Activated CD8-positive, alpha-beta memory T cell treated with anti-CD3 and anti-CD28 coated beads for 24 hours (primary cell): ENCODE measurements around the gene C6.
"Not testable (repeated sequence)": the region's sequence is repeated elsewhere in the genome, so short reads cannot be mapped to it uniquely, and the experiment has no call there.

Experiments used
- DNase-seq: peaks from one replicate; pipeline ENCODE4 v3.0.0-alpha.2; 2020

Gene C6

DNA sequence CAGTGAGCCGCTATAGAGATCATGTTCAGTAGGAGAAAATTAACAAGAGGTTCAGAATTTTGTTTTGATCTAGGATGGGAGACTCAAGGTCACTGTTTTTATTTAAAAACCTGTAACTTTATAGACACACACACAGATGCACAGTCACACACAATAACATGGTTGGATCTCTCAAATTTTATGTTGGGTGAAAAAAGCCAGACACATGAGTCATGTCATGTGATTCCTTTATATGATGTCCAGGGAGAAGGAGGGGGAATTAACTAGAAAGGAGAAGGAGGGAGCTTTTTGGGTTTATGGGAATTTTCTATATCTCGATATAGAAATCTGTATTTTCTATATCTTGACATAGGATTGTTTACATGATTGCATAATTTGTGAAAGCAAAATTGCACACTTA is 17.1 kb downstream of the C6 start:
- no peak for DNase-seq

DNA sequence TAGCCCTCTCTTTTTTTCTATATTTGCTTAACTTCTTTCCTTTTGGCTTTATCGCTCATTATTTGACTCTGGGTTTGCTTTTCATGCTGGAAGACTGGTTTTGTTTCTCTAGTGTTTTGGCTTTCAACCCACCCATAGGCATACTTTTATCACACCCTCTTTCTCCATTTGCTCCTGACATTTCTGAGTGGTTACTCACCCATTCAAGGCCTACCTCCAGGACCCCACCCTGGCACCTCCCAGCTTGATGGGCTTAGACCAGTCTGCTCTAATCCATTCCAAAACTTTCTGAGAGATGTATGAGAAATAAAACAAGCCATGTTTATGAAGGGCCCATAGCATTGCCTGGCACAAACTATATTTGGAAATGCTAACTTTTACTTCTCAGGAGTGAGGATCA is 18.1 kb downstream of the C6 start:
- no peak for DNase-seq

DNA sequence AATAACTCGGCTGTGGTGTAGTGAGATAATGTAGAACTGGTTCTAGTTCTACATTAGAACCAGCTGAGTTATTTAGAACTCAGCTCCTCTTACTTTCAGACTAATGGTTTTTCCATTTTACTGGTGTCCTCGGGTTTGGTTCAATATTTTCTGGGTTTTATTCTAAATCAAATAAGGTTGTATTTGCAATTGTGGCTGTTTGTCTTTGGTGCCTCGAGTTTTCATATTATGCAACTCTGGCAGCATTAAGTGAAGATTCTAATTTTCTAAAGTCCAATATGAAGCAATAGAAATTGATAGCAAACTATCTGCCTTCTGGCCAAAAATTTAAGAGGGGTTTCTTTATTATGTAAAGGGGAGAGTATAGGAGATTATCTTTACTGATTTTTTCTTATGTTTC is 19.0 kb downstream of the C6 start:
- no peak for DNase-seq

DNA sequence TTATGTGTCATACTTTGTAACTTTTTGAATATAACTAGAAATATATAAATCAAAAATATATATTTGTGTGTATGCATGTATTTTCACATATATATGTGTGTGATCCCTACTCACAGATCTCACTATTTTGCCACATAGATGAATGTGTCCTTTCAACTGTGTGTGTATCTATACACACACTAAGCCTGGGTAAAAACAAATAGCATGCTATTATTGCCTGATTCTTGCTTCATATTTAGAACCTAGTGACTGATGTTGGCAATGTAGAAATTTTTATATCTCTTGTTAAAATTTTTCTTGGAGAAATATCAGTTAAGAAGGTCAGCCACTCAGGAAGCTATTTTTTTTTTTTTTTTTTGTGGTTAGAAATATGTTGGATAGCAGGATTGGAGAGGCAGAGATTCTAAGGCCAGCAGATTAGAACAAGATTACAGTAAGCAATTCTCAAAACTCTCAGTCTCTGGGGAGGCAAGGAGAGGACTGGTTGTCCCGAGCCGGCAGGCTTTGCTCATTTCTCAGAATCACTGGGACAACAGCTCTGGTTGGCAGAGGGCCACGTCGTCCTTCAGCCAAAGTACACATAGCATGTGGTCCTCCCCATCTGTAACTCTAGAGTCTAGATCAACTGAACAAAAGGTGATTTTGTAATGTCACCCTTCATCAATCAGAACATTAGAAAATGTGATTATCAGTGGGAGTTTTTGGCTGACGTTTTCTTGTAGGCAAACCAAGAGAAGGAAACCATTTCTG is 19.7 kb downstream of the C6 start:
- no peak for DNase-seq

DNA sequence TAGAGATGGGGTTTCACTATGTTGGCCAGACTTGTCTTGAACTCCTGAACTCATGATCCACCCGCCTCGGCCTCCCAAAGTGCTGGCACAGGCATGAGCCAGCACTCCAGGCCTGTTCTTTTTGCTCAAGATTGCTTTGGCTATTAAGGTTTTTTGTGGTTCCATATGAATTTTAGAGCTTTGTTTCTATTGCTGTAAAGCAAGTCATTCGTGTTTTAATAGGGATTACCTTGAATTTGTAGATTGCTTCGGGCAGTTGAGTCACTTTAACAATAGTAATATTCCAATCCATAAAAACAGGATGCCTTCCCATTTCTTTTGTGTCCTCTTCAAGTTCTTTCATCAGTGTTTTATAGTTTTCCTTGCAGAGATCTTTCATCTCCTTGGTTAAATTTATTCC is 22.1 kb downstream of the C6 start:
- no peak for DNase-seq

DNA sequence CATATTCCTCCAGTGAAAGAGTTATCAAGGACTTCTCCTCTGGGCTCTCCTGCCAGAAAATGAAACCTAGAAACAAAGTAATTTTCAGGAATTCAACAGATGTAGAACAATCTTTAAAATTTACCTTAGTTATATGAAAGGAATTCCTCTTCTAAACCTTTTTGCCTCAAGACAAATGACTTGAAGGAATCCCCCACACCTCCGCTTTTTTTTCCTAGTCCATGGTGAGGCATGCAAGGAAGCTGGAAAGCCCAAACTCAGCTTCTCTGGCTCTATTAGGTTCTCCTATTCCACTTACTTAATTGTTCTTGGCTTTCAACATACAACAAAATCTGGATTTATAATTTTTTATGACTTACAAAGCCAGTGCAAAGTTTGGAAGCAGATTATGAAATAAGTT is 27.2 kb downstream of the C6 start:
- DNase-seq, result no peak

DNA sequence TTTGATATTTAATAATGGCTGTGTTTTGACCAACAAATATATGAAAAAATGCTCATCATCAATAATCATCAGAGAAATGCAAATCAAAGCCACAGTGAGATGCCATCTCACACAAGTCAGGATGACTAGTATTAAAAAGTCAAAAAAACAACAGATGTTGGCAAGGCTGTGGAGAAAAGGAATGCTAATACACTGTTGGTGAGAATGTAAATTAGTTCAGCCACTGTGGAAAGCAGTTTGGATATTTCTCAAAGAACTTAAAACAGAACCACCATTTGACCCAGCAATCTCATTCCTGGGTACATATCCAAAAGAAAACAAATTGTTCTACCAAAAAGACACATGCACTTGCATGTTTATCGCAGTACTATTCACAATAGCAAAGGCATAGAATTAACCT is 30.0 kb downstream of the C6 start:
- not testable (repeated sequence) for DNase-seq

DNA sequence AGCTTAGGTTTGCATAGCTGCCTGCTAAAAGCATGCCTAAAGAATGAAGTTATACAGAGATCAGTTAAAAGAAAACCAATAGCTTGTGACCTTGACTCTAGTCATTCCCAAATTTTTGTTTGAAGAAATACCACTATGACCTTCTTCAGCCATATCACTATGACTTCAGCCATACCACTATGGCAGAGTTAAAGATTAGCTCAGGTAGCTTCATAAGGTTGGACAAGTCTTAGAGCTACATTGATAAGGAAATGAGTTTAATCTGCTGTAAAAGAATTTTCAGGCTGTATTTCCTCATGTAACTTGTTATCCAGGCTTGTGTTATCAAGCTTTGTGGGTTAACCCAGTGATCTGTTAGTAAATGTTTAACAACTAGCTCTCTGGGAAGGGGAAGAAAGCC is 30.7 kb downstream of the C6 start:
- DNase-seq, result no peak

DNA sequence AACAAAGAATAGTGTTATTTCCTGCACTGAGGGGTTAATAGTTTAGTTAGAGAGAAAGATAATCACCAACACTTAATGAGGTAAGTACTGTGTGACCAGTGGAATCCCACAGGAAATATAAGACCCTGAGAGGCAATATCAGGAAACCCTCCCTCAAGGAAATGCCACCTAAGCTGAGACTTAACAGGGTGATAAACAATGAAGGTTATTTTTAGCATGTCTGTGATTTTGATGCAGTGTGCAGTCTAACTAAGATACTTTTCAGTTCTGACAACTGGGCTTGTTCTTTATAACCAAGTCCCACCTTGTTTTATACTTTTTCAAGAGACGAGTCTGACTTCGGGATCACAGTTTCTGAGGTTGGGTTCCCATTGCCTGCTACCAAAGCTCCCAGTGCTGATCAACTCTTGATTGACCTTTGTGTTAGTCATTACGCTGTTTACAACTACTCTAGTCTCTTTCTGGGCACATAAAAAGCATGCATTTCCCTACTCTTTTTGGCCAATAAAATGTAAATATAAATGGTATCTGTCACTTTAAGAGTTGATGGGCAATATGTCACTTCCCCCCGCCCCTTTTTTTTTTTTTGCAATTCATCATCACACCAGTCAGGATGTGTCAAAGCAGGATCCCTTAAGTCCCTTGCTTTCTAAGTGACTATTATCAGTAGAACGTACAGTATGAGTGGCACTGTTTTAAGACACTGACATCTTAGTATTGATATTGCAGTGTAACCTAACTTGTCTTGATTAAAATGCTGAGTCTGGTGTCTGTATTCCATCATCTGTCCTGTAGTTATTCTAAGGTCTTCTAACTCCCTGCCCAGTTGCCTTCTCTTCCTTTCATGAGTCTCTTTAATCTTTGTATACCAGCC is 31.4 kb downstream of the C6 start:
- DNase-seq, result no peak

DNA sequence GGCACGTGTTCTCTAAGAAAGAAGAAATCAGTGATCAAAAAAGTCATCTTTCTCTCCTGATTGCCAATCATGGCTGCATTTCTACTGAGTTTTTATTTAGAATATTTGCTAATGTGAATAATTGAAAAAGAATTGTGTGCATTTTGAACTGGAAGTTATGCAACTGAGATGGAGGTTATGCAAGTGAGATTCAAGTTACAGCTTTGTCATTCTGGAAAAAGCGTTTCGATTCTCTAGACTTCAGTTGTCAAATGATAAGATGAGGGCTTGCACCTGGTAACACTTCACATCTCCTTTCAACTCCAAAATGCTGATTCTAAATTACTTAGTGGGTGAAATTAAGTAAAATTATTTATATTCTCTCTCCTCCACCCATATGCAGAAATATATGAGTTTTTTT is 36.4 kb downstream of the C6 start:
- no peak for DNase-seq

DNA sequence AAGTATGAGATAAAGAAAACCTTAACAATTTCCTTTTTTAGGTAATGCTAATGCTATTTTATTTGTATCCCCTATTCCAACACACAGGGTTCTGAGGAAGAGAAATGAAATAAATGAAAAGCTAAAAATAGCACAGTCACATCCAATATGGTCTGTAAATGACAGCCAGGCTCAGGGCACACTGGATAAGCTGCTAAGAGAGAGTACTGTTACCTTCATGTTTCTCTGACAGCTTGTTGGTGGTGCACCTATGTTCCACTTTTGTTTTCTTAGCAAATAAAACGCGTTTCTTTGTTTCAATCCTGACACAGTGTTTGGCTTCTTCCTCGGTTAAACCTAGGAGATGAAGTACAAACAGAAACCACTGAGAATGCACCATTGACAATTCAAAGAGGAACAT is 41.3 kb downstream of the C6 start:
- DNase-seq, result no peak

DNA sequence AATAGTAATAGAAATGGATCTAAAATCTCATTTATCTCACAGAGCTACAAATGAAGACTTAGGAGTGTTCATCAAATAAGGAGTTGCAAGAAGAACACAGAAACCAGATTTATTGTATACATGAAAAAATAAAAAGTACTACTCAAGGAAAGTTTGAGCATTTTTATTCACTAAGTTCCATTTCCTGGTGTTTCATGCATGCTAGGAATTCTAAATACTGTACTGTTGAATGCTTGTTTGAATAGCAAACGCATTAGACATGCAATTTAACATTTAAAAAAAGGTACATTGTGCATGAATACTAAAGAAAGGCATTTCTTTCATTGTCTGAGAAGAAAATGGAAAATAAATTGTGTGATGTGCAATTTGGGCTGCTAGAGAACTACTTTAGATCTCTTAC is 52.1 kb downstream of the C6 start:
- no peak for DNase-seq

DNA sequence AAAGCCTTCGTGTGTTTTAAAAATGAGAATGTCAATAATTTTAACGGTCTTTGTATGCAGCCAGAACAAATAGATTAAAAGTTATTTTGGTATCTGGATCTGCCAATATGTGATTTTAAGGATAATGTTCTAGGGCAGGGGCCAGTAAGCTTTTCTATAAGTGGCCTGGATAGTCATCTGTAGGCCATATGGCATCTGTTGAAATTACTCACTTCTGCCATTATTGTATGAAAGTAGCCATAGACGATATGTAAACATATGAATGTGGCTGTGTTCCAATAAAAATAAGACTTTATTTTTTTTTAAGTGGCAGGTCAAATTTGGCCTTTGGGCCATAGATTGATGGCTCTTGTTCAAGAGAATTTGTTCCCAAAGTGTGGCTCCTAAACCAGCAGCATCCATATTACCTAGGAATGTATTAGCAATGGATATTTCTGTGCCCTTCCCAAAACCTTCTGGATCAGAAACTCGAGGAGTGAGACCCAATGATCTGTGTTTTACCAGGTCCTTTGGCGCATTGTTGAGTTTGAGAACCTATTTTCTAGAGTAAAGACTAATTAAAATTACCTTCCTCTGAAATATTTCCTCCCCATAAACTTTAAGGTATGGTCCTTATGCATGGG is 55.9 kb downstream of the C6 start:
- DNase-seq, result no peak

DNA sequence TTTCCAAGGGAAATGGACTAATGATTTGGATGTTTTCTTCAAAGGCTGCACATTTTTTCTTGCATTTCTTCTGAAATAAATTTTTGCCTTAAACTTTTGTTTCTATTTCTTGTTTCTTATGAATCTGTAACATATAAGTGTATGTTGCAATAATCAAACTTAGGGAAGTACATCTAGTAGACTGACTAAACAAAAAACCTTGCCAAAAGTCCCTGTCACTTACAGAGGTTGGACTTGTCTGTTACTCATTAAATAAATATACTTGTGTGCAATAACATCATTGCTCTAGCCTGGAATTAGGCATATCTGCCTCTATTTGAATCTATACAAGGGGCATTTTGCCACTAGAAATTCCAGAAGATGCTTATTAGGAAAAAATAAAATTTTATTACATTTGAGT is 56.6 kb downstream of the C6 start:
- DNase-seq, result no peak

DNA sequence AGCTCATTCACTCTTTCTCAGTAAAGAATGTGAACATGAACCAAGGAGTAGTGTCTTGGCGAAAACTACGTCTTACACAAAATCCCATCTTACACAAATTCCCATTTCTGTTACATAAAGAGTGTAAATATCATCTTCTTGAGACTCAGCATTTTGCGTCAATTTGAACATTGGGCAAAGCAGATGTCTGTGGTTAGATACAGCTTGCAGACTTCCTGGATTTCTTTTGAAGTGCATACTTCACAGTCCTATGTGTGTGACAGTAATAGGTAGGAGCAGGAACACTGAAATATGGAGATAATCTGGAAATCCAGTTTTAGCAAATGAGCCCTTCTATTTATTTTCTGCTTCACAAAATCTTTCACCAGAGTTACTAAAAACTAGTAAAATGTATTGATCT is 58.8 kb downstream of the C6 start:
- DNase-seq, result no peak

DNA sequence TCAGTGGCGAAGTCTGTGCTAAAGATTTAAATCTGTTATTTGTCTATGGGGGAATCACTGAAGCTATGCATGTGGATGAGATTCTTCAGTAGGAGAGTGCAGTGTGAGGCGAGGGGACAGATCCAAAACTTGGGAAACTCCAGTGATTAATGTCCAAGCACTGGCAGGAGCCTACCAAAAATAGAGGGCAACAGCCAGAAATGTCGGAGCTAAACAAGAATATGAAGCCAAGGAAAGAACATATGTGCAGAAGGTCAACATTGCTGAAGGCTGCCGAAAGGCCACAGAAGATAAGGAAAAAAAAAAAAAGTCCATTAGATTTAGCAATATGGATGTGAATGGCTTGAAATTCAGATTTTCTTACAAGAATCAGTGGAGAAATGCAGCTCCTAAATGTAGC is 61.8 kb downstream of the C6 start:
- no peak for DNase-seq

DNA sequence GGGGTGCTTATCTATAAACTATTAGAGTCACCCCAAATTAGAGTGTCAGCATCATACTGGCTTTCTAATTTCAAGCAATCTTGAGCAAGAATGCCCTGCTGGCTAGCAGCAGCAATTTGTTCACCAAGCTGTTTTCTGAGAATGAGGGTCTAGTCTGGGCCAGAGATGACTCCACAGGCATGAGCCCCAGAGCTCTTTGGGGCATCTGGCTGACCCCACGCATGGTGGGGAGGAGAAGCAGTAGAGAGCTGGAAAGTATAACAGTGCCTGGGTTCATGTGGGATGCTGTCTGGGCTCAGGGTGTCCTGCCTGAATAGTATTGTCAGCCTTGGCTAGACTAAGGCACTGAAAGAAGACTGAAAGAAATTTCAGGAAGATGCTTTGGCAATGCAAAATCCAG is 64.9 kb downstream of the C6 start:
- no peak for DNase-seq

DNA sequence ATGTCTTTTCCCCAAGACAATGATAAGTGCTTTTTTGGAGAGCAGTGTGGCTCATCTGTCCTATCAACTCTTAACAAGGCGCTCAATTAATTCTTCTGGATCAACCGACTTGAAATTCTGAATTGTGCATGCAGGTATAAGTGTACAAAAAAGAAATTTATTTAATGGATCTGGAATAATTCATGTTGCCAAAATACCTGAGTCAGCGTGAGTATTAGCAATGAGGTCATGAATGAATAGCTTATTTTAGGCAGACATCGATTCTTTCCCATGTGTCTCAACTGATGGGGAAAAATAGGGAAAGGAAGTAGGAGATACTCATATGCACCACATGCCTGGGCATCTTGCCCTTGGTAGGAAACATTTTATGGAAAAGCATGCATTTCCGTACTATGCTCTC is 68.0 kb downstream of the C6 start:
- no peak for DNase-seq

DNA sequence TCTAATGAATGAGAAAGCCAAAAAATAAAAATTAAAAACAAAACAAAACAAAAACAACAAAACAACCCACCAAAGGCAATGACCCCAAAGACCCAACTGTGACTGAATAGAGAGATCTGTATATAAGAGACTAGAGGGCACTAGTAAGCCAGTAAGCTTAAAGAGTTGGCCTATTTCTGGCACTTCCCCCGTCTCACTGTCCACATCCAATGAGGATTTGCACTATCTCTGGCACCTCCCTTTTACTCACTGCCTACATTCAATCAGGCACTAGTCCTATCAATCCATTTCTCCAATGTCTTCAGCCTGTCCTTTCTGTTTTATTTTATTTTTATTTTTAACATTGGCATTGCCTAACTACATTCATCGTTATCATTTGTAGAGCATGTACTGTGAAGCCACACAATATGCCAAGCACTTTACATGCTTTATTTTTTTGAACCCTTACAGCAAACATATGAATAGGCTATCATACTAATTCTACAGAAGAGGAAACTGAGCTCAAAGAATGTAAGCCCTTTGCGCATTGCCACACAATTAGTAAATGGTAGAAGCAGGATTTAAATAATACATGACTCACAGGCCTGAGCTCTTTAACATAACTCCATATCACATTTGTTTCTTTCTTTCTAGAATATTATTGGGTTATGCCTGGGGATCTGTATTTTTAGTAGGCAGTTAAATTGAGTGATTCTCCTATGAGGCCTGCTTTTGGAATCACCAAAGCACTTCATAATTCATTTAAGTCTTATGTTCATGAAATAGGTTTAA is 70.0 kb downstream of the C6 start:
- no peak for DNase-seq

DNA sequence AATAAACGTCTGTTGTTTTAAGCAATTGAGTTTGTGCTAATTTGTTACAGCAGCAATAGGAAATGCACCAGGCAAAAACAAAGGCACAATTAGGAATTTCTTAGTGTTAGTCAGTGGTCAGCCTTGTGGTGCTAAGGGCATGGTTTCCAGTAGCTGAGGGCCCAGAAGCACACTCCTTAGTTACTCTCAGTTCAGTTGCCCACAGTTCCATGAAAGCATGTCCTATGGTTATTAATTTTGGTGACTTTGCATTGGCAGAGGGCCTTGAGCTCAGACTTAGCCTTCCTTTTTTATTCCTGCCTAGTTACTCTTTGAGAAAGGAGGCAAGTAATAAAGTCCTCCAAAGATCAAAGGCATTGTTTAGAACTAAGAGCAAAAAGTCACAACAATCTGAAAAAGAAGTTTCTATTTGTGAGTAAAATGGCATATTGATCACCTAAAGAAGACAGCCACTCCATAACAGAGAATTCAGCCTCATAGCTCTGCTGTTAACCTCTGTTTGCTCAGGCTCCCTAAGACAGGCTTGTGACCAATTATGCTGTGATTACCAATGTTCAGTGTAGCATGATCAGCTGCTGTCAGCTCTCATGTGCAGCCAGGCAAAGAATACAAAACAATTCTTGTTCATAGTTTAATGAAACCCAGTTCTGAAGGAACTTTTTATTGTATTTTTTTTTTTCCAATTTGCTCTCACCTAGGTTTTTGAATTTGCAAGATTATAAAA is 85.2 kb downstream of the C6 start:
- DNase-seq, result no peak

DNA sequence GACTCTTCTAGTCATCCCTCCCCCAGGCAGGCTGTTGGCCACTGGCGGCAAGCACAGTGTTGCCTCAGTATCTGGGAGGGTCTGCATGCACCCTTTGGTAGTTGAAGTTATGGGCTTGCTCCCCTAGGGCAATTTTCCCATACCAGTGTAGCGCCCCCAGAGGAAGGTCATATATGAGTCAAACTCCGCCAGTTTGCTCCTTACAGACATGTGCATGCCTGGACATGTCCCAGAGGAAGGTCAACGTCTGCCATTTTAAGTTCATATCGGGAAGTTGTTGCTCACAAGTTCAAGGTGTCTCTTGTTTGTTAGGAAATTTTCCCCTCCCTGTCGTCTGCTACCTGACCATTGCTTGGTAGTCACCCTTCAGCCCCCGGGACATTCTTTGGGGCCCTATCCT is 90.9 kb downstream of the C6 start:
- no peak for DNase-seq

DNA sequence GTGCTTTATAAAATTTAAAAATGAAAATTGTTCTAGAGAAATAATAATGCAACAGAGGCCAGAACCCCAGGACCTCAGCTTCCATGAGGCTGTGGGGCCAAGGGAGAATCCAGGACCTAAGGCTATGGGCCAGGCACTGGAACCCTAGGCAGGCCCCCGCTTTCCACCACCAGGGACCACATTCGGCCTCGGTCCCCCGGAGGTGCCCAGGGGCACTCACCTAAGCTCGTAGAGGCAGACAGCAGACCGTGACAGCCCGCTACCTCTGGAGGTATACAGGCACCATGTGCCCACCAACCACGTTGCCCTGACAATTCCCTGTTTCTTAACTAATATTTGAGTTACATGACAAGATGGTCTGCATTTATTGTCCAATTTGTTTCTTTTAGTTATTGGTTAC is 92.7 kb downstream of the C6 start:
- DNase-seq, result no peak

DNA sequence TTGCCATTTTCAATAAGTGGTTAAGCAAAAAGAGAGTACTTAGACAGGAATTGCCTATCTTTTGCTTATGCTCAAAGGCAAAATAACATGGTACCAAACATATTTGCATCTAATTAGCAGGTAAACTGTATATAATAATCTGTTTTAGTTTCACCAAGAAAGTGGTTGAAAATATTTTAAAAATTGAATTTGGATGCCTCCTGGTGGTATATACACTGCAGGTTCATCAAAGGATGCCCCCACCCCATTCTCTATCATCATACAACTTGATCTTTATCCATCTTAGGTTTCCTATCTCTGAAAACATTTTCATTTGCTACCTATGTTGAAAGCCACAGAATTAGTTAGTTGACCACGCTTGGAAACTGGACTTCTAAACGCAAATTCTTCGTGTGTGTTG is 95.2 kb downstream of the C6 start:
- no peak for DNase-seq
